NCI-H146 (cell line): ENCODE results near the gene SGCG.
"Not testable (repeated sequence)": the region's sequence is repeated elsewhere in the genome, so short reads cannot be mapped to it uniquely, and the experiment has no call there.

Experiments used
- DNase-seq: peaks from one replicate; lab custom pipeline; 2025; lab: John Stamatoyannopoulos, UW

Gene SGCG

DNA sequence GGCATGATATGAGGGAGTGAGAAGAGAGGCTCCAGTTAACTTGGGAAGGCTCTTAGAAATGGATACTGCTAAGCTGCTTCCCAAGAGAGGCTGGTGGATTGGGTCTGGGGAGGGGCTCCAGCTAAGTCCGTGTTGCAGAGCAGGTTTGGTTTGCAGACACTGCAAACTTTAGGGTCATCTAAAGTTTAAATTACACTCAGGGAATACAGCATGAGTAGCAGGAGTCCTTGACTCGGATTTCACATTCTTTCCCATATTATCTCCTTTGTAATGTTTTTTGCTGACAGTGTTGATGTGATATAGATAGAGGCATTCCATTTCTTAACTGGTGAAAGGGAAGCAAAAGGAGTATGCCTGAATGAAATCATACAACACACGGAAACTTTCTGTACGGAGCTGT, 31.9 kb downstream of the SGCG start:
- no peak for DNase-seq

DNA sequence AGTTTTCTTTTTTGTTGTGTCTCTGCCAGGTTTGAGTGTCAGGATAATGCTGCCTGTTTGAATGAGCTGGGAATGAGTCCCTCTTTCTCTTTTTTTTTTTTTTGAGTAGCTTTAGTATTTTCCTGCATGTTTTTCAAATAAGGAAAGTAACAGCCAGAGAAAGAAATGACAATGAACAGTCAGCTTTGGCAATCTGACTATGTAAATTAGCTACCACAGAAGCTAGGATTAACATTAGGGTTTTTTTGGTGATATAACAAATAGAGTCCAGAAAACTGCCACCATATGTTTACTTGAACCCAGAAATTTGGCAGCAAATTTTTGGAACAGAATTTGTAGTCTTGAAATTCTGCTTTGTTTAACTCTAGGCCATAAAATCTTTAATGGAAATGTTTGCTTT, 50.5 kb downstream of the SGCG start:
- no peak for DNase-seq

DNA sequence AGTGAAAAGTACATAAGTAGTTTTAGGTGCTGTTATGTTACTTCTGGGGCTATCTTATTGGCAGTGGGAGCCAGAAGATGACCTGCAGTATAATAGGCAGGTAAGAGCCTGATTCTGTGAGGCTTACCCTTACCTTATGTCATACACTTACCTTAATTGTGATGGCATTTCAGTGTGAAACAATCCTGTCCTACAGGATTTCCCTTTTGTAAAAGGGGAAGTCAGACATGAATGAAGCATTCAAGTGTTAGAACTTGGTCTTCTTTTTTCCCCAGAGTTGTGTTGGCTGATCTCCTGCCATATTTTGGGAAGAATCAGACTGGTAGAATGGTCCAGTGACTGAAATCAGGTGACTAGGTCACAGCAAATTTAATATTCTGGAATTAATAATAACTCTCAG, 55.2 kb downstream of the SGCG start:
- DNase-seq, result no peak

DNA sequence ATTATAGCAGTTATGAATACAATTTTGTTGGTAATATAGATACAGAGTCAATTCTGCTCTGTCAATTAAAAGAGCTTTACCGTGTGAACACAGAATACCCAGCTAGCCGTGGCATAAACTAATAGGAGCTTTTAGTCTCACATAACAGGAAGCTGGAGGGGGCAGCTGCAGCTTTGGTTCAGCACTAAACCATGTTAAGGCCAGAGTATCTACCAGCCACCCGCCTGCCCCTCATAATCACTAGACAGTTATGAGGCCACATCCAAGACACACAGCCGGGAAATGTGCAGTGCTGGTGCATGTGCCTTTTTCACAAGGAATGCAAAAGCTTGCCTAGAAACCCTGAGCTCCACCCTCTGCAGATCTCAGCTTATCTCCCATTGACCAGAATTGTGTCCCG, 62.3 kb downstream of the SGCG start:
- DNase-seq, result no peak

DNA sequence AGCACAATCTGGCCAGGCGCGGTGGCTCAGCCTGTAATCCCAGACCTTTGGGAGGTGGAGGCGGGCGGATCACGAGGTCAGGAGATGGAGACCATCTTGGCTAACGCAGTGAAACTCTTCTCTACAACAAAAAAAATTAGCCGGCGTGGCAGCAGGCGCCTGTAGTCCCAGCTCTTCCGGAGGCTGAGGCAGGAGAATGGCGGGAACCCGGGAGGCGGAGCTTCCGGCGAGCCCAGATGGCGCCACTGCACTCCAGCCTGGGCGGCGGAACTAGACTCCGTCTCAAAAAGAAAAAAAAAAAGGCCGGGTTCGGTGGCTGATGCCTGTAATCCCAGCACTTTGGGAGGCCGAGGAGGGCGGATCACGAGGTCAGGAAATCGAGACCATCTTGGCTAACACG, 67.6 kb downstream of the SGCG start:
- not testable (repeated sequence) for DNase-seq

DNA sequence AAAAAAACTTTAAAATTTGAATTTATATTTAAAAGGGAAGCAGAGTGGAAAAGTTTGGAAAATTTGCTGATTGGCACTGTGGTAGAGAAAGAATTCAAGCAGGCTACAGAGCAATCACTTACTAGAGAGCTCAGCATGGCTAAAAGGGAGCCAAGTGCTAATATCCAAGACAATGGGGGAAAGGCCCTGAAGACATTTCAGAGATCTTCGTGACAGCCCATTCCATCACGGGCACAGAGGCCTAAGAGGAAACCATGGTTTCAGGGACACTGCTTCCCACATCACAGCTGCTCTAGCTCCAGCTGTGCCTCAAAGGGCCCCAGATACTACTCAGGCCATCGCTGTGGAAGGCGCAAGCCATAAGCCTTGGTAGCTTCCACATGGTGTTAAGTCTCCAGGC, 73.7 kb downstream of the SGCG start:
- DNase-seq, result no peak

DNA sequence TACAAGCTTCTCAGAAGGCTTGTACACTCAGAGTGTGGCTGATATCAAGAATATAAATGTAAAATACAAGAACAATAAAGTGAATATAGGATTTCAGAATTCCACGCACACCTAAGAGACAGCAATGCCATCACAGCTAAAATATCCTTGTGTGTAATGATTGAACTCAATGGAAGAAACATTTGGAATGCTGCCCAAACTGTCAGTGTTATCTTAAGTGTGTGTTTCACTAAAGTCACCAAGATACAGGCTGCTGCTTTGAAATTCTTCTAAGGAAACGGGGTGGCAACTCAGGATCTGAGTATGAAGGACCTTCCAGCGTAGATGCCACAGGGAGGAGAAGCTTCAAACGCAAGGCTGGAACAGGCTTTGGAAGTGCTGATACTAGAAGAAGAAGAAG, 86.8 kb downstream of the SGCG start:
- no peak for DNase-seq

DNA sequence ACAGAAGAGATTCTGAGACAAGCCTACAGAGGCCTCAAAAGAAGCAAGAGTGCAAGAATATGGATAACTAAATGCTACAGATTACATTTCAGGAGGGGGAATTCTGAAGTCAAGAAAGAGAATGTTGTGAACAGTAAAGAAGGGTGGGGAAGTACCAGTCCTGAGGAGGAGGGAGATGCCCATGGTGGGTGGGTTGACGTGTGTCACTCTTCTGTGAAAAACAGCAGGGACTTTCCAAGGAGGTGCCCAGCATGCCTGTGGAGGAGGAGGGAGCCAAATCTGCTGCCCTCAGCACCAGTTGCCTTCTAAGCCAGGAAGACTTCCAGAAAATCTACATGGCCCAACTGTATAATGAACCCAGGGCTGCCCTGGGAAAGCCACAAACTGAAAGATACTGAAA, 87.7 kb downstream of the SGCG start:
- no peak for DNase-seq

DNA sequence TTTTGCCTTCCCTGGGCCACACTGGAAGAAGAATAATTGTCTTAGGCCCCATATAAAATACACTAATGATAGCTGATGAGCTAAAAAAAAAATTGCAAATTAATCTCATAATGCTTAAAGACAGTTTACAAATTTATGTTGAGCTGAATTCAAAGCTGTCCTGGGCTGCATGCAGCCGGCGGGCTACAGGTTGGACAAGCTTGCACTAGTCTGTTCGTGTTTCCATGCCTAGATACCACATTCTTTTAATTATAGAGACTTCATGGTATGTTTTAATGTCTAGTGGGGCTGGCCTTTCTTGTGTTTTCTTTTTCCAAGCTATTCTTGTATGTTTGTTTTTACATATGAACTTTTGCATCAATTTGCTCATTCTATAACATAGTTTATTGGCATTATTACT, 90.6 kb downstream of the SGCG start:
- no peak for DNase-seq

DNA sequence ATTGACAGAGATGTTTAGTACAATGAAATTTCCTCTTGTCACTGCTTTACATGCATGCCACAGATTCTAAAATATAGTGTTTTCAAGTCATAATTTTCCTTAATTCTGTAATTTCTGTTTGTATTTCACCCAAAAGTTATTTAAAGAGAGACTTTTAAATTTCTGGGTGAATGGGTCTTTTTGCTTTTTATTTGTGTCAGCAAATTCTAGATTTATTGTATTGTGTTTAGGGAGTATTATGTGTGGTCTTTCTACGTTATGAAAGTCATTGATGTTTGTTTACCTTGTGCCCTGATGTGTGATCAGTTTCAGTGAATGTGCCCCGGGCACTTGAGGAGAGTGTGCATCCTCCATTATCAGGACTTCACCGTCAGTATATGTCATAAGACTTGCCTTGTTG, 92.7 kb downstream of the SGCG start:
- no peak for DNase-seq

DNA sequence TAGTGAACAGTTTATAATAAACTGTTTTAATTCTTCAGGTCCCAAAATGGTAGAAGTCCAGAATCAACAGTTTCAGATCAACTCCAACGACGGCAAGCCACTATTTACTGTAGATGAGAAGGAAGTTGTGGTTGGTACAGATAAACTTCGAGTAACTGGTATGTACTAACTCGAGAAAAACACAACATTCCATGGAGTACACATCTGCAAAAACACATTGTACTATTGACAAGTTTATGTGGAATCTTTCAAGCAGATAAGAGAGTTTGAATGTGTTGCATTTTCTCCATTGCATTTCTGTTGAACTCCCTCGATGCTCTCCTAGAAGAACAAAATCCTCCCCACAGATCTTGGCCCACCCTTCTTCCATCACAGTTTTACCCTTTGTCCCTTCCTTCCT, 98.5 kb downstream of the SGCG start:
- no peak for DNase-seq

DNA sequence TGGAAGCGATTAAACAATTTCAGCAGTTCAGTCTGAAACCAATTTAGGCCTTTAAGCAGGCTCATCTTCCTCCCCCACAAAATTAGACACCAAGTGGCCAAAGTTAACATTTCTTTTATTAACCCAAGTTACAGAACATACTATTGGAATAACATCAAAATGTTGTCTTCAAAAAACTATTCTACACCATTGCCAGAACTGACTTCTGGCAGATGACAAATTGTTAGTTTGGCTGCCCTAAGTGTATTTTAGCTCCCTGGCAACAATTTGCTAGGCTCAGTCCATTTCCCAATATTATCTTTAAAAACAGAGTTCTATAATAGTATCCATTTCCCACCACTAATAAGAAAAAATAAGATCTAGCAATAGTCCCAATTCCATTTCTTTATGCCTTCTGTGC, 107.8 kb downstream of the SGCG start:
- no peak for DNase-seq

DNA sequence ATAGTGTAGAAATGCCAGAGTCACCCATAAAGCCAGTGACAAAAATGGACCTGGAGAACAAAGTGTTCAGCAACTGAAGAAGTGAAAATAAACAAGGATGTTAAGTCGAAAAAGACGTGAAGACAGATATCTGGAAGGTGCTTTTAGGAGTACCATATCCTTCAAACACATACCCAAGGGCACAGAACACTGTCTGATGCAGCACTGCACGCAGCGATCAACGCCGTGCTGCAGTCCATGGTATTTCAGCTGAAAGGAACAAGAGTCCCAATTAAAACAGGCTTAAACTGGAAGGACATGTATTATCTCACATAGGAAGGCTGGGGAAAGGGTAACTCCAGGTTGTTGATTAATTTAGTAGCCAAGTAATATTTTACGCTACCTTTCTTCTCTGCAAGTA, 108.2 kb downstream of the SGCG start:
- no peak for DNase-seq

DNA sequence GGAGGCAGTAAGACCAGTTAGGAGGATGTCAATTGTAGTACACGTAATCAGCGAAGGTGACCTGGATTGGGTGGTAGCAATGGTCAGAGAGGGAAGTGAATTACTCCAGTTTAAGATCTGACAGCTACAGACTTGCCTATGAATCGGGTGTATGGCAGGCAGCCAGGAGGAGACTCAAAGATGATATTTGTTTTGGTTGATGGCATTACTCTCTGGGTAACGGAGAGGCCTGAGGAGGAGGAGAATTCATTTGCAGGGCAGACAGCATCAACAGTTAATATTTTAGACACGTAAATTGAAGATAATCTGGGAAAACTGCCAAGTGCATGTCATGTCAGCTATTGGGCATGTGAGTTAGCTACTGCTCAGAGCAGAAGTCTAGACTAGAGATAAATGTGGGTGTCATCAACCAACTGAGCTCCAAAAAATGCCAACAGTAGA, 109.2 kb downstream of the SGCG start:
- DNase-seq, result no peak

DNA sequence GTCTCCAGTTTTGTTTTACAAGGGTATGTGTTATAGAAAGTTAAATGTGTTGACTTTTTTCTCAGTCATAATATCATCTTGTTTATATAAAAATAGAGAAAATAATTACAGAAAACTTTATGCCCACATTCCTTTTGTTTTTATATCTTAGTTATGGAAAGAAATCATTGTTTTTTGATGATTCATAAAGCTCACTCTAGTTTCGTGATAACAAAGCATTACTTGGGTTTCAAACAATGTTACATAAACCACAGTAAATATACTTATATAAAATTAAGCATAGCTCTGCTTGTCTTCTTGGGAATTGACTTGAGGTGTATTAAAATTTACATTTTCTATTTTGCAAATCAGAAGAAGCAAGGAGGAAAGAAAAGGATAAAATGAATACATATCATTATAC, 111.8 kb downstream of the SGCG start:
- DNase-seq, result no peak

DNA sequence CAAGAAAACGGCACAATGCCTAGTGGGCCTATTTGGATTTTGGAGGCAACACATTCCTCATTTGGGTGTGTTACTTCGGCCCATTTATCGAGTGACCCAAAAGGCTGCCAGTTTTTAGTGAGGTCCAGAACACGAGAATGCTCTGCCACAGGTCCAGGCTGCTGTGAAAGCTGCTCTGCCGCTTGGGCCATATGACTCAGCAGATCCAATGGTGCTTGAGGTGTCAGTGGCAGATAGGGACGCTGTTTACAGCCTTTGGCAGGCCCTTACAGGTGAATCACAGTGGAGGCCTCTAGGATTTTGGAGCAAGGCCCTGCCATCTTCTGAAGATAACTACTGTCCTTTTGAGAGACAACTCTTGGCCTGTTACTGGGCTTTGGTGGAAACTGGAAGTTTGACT, 134.1 kb downstream of the SGCG start:
- DNase-seq, result not testable (repeated sequence)

DNA sequence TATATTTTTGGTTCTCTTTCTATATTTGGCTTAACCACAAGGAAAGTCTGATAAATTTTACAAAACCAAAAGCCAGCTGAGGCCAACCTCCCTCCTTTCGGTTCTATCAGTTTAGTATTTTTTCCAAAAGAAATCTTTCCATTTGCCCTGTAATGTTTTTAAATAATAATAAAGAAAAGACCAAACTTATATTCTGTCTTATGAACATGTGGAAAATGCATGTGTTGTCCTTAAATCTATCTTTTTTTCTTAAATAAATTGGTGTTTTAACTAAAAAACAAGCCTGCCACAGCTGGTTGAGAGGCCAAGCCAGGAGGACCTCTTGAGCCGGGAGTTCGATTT, 139.1 kb downstream of the SGCG start:
- DNase-seq, result no peak

DNA sequence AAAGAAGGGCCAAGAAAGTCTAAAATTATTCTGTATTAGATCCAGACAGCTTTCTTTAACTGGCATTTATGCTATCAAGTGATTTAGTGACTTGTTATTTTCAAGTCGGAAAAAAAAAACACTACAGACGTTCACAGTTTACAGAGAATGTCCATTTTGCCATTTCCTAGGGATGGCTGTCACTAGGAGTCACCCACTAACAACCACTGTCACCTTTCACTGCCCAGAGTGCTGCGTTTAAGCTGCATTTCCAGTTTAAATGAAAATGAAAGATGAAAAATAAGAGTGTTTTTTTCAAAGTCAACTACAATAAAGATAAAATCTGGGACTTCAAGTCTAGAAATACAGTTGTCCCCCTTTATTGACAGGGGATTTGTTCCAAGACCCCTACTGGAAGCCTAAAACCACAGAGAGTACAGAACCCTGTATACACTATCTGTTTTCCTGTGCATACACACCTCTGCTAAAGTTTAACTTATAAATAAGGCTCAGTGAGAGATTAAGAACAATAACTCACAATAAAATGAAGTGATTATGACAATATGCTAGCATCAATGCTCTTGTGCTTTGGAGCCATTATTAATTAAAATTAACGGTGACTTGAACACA, 140.3 kb downstream of the SGCG start:
- DNase-seq, result no peak

DNA sequence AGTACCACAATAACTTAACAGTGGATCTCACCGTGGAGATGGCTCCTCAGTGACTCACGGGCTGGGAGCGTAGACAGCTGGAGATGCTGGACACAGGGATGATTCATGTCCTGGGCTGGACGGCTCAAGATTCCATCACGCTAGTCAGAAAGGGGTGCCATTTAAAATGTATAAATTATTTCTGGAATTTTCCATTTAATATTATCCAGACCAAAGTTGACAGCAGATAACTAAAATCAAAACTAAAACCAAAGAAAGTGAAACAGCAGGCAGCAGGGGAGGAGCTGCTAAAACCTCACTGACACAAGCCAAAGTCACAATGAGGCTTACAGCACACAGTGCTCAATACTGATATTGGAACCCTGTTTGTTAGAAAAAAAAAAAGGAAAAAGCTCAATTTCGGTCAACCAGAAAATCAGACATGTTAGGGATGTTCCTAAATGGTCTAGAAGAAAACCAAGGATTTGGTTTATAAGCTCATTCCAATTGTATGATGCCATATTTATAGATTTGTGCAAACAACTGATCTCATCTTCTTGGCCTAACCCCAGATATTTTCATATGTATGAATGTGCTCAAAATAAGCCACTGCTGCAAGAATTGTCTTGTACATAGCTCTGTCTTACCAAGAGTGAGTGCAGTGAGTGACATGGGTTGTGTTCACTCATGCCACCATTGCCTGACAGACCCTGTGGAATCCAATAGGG, 140.9 kb downstream of the SGCG start:
- no peak for DNase-seq

DNA sequence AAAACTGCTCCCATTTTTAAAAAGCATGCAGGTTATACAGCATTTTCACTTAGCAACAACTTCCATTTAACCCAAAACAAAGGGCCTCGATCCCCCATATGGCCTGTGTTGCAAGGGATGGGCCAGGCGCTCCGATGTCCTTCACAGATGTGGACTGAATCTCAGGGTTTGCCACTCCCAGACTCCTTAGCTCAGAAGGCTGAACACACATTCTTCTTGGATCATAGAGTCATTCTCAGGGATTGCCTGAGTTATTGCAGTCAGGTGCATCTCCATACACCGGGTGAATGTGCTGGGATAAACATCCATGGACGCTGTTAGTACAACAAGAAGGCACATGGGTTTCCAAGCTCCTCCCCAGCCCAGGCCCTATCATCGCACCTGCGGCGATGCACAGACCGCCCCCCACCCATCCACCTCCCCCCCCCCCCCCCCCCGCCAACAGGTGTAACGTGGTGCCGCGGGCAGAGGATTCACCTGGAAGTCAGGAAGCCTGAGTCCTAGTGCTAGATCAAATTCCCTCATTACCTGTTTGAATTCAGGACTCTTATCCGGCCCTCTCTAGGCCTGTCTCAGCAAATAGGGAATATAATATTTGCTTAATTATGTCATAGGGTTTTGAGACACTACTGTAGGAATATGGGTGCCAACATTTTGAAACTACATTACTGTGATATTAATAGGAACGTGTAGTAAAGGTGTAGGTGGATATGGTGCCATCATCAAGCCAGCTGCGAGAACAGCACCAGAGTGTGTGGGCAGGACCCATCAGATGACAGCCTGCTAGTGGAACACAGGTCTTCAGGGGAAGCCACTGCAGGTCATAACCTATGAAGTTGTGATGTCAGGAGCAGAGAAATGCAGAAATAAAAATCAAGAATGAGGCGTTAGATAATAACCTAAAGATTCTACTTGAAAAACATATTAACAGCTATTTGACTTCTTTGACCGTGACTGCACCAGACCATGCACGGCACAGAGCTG, 141.9 kb downstream of the SGCG start:
- DNase-seq, result peak; percentile 59

DNA sequence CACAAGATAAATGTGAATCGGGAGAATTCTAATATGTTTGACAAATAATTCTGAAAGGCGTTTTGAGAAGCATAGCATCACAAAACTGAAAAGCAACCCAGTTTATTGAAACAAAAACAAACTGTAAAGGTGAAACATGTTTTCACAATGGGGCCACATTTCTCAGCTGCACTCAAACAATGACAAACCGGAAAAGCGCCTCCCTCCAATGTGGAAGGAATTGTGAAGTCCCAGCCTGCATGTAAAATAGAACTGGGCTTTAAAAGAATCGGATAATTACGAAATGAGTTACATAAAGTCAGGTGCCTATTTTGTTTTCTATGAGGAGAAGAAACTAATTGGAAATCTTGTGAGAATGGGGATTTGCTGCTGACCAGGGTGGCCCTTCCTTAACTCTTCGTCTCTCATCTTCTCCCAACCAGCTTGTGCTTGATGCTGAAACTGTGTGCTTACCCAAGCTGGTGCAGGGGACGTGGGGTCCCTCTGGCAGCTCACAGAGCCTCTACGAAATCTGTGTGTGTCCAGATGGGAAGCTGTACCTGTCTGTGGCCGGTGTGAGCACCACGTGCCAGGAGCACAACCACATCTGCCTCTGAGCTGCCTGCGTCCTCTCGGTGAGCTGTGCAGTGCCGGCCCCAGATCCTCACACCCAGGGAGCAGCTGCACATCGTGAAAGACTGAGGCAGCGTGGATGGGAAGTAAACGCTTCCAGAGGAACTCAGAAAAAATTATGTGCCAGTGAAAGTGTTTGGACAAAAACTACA, 143.3 kb downstream of the SGCG start:
- DNase-seq, result peak; percentile 17

DNA sequence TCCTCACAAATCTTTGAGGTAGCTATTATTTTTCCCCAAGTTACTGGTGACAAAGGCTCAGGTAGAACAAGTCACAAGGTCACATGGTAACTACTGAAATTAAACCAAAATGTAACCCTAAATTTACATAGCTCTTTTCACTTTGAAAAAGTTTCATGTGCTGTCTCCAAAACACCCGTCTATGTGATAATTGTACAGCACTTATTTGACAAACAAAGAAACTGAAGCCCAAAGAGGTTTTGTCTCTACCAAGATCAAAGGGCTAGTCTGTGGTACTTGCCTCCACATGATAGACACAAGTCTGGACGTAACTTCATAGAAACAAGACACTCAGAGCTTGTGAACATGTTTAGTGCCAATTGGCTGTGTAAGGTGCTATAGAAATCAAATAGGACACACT, 144.4 kb downstream of the SGCG start:
- no peak for DNase-seq
